PC-9 (cell line): ENCODE results near the gene DPYD. TPM values are rescaled to one million over a fixed set of nuclear protein-coding genes. Genes with fewer than 3 reads are reported as not detected.
A peak's percentile ranks its signal among the peaks of the same experiment; 100 is the strongest.

Source experiments
- BruUV-seq: library from RNA; stranded (reverse); fragments of 400-500 nt; replicated peaks from 2 replicates; lab custom pipeline; 2021; lab: Mats Ljungman, UMichigan
- CTCF ChIA-PET: fragments of 300-600 bp; sonication (Branson Sonifier 250); formaldehyde crosslinking; loops from one replicate; lab custom pipeline; 2022; ENCODE audit warnings: antibody characterized with exemption; lab: Charles Lee
- POLR2A ChIA-PET: fragments of 300-600 bp; sonication (Branson Sonifier 250); formaldehyde crosslinking; loops from one replicate; lab custom pipeline; 2022; ENCODE audit warnings: antibody characterized with exemption; ENCODE audit not compliant: unreplicated experiment; lab: Charles Lee
- DNase-seq, 2 experiments: peaks; one replicate each; pipeline versions ENCODE4 v3.0.0 to v3.0.0-alpha.2; 2015 to 2022; ENCODE audit warnings: mixed read lengths in 1 of 2
- H2AFZ ChIP-seq: fragments of 200-600 bp; sonication (generic); 2 replicates; pipeline ENCODE4 v1.8.1; 2017; ENCODE audit warnings: antibody characterized with exemption
- H3F3A ChIP-seq: fragments of 200-600 bp; sonication (generic); 2 replicates; pipeline ENCODE4 v1.8.1; 2017; ENCODE audit warnings: antibody characterized with exemption, mild to moderate bottlenecking, low read depth; ENCODE audit not compliant: insufficient read depth
- H3K27ac ChIP-seq: fragments of 200-600 bp; sonication (generic); 2 replicates; pipeline ENCODE4 v1.6.1; 2016; ENCODE audit warnings: mixed run types
- H3K27me3 ChIP-seq: fragments of 200-600 bp; sonication (generic); 2 replicates; pipeline ENCODE4 v1.6.1; 2016; ENCODE audit warnings: low read depth, mixed run types; ENCODE audit not compliant: insufficient read depth
- H3K36me3 ChIP-seq: fragments of 200-600 bp; sonication (generic); 2 replicates; pipeline ENCODE4 v1.6.1; 2016; ENCODE audit warnings: low read depth, mixed run types
- H3K4me1 ChIP-seq: fragments of 200-600 bp; sonication (generic); replicated peaks from 2 replicates; pipeline ENCODE4 v1.6.1; 2016; ENCODE audit warnings: mixed run types; ENCODE audit not compliant: insufficient read depth
- H3K4me2 ChIP-seq: fragments of 200-600 bp; sonication (generic); 2 replicates; pipeline ENCODE4 v1.6.1; 2017; ENCODE audit warnings: mixed run types
- H3K4me3 ChIP-seq: fragments of 200-600 bp; sonication (generic); 2 replicates; pipeline ENCODE4 v1.6.1; 2016; ENCODE audit warnings: mixed run types
- H3K79me2 ChIP-seq: fragments of 200-600 bp; sonication (generic); 2 replicates; pipeline ENCODE4 v1.6.1; 2017; ENCODE audit warnings: low read depth, mixed run types
- H3K9me2 ChIP-seq: fragments of 200-600 bp; sonication (generic); 2 replicates; pipeline ENCODE4 v1.8.1; 2017; ENCODE audit warnings: mild to moderate bottlenecking; ENCODE audit not compliant: insufficient read depth
- H3K9me3 ChIP-seq: fragments of 200-600 bp; sonication (generic); 2 replicates; pipeline ENCODE4 v1.8.1; 2016; ENCODE audit warnings: low read depth; ENCODE audit not compliant: insufficient read depth
- H4K20me1 ChIP-seq: fragments of 200-600 bp; sonication (generic); 2 replicates; pipeline ENCODE4 v1.8.1; 2017; ENCODE audit not compliant: insufficient read depth
- EZH2 ChIP-seq: fragments of 200-600 bp; sonication (generic); IDR thresholded peaks from 2 replicates; pipeline ENCODE4 v1.8.0; 2017; ENCODE audit warnings: antibody characterized with exemption, low read depth
- intact Hi-C: fragments of 100-400 bp; cut with micrococcal nuclease; formaldehyde crosslinking; loops from one replicate; pipeline ENCODE4 v1.10.0; 2022; ENCODE audit not compliant: unreplicated experiment
- total RNA-seq: library from RNA; stranded (reverse); gene quantifications from 2 replicates; pipeline ENCODE4 v1.2.3, GENCODE V29; 2021
- TF ChIP-seq, protein P1 (sequence below): fragments of 200-600 bp; sonication (generic); conservative IDR thresholded peaks from 2 replicates; pipeline ENCODE4 v1.6.1; 2017; ENCODE audit warnings: mixed run types, antibody characterized with exemption, mild to moderate bottlenecking, moderate library complexity

Gene DPYD
- total RNA-seq, 1 experiment from 2014 or later, result 24.1 TPM

DNA sequence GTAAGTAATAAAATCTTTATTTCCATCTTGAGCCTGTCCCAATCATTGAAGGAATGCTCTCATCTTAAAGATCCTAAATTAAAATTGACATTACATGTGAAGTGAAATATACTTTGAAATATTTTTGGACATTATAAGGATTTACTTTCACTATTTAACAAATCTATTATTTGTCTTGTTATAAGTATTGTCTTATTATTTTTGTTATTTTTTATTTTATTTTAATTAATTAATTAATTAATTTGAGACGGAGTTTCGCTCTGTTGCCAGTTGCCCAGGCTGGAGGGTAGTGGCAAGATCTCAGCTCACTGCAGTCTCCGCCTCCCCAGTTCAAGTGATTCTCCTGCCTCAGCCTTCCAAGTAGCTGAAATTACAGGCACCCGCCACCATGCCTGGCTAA is 343.2 kb downstream of the DPYD start:
- no peak for DNase-seq
- CTCF ChIA-PET, result no interaction called here
- H2AFZ ChIP-seq, result 0 out of 2 replicates have a peak overlapping the region, but pooled peaks have one; percentile 14
- no peaks in the 10 kb centered on the region for H3K4me1 ChIP-seq
- intact Hi-C loops, result no loop called here
- H4K20me1 ChIP-seq, result no peaks in the 10 kb centered on the region
- TF ChIP-seq, protein P1, sequence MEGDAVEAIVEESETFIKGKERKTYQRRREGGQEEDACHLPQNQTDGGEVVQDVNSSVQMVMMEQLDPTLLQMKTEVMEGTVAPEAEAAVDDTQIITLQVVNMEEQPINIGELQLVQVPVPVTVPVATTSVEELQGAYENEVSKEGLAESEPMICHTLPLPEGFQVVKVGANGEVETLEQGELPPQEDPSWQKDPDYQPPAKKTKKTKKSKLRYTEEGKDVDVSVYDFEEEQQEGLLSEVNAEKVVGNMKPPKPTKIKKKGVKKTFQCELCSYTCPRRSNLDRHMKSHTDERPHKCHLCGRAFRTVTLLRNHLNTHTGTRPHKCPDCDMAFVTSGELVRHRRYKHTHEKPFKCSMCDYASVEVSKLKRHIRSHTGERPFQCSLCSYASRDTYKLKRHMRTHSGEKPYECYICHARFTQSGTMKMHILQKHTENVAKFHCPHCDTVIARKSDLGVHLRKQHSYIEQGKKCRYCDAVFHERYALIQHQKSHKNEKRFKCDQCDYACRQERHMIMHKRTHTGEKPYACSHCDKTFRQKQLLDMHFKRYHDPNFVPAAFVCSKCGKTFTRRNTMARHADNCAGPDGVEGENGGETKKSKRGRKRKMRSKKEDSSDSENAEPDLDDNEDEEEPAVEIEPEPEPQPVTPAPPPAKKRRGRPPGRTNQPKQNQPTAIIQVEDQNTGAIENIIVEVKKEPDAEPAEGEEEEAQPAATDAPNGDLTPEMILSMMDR, result no peak
- TF ChIP-seq EZH2, result no peak
- no TSS peak for BruUV-seq
- POLR2A ChIA-PET, result no interaction called here
- no peak overlapping the region for H3K4me3 ChIP-seq
- H3K9me2 ChIP-seq, result peaks cover 6% of the 10 kb centered on the region; the same call in 1 of the 2 replicates
- no peak overlapping the region for H3K4me2 ChIP-seq
- H3F3A ChIP-seq, result no peaks in the 10 kb centered on the region
- no peak overlapping the region for H3K27ac ChIP-seq
- H3K36me3 ChIP-seq, result no peaks in the 10 kb centered on the region
- no peaks in the 10 kb centered on the region for H3K27me3 ChIP-seq
- no peaks in the 10 kb centered on the region for H3K79me2 ChIP-seq
- no peaks in the 10 kb centered on the region for H3K9me3 ChIP-seq

DNA sequence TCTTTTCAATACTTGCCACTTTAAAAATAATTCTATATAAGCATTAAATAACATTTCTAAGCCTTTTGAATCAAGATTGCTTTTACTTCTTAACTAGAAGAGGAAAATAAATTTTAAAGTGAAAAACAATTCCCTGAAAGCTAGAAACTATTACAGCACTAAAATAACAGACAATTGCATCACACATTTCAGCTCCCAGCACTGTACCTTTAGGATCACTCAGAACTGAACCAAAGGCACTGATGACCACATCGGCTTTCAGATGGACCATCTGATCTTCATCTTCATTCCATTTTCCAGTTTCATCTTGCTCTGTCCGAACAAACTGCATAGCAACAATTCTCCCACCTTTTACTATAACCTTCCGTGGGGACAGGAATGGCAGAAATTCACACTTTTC is 347.3 kb downstream of the DPYD start:
- H3K27me3 ChIP-seq, result no peaks in the 10 kb centered on the region
- H3K9me3 ChIP-seq, result no peaks in the 10 kb centered on the region
- peaks cover 1% of the 10 kb centered on the region; the same call in 1 of the 2 replicates for H3K9me2 ChIP-seq
- no peak overlapping the region for H3K27ac ChIP-seq
- no TSS peak for BruUV-seq
- H3K79me2 ChIP-seq, result no peaks in the 10 kb centered on the region
- no peaks in the 10 kb centered on the region for H3K36me3 ChIP-seq
- CTCF ChIA-PET, result no interaction called here
- no peak overlapping the region for H3K4me3 ChIP-seq
- no peak for TF ChIP-seq EZH2
- TF ChIP-seq, protein P1, result no peak
- no peaks in the 10 kb centered on the region for H4K20me1 ChIP-seq
- 0 out of 2 replicates have a peak overlapping the region, but pooled peaks have one; percentile 19 for H2AFZ ChIP-seq
- no peak for DNase-seq
- intact Hi-C loops, result no loop called here
- H3K4me2 ChIP-seq, result no peak overlapping the region
- H3K4me1 ChIP-seq, result no peaks in the 10 kb centered on the region
- POLR2A ChIA-PET, result no interaction called here
- no peaks in the 10 kb centered on the region for H3F3A ChIP-seq

DNA sequence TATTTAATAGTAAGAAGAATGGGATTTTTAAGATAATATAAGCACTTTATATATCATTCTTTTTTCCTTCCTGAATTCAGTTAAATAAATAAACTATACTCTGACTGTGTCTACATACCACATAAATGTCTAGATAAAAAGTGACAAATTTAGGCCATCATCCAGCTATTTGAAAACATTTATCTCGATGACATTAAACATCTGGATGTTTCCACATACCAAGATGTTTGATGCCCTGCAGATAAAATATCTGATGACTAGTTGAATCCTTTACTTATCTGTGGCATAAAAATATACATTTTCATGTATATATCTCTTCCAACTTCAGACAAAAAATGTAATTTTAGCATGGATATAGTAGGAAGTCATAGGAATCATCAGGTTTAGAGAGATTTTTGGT is 348.3 kb downstream of the DPYD start:
- no peak overlapping the region for H3K4me3 ChIP-seq
- H2AFZ ChIP-seq, result no peak overlapping the region
- ChIA-PET POLR2A (no interaction called here), CTCF (no interaction called here)
- H3K79me2 ChIP-seq, result no peaks in the 10 kb centered on the region
- intact Hi-C loops, result no loop called here
- H3K27me3 ChIP-seq, result no peaks in the 10 kb centered on the region
- H3K4me2 ChIP-seq, result no peak overlapping the region
- no TSS peak for BruUV-seq
- no peaks in the 10 kb centered on the region for H3F3A ChIP-seq
- DNase-seq, result no peak
- H3K4me1 ChIP-seq, result no peaks in the 10 kb centered on the region
- no peak for TF ChIP-seq EZH2
- TF ChIP-seq, protein P1, result no peak
- no peaks in the 10 kb centered on the region for H3K36me3 ChIP-seq
- H4K20me1 ChIP-seq, result no peaks in the 10 kb centered on the region
- no peaks in the 10 kb centered on the region for H3K9me3 ChIP-seq
- no peaks in the 10 kb centered on the region for H3K9me2 ChIP-seq
- no peak overlapping the region for H3K27ac ChIP-seq
